ENCODE results near the gene HLA-DMA.

Gene HLA-DMA

GRCh38 chr6:32952817-32953739 is at the start of gene HLA-DMA:
TSS of gene HLA-DMA (minus strand) at chr6:32953097. CDS start at chr6:32953036, 61 bp downstream.
- in situ Hi-C loops (cut with HindIII; ENCODE audit: low sequenced_read_pairs), result no loop called here

DNA sequence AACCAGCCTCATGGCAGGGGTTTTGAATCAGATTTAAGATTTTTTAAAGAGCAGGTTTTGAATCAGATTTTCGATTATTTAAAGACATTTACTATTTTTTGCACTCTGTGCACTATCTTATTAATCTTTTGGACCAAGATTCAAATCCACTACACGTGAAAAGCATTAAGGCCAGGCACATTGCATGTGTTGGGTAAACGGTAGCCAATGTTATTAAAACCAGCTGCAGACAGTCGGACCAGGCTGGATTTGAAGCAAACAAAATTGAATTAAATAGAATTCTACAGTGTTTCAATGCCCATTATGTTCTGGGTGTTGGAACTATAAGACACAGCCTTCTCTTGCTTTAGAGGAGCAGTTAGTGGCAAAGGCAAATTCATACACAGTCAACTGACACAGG is 48.8 kb upstream of the HLA-DMA start:
- in situ Hi-C loops (cut with HindIII; ENCODE audit: low sequenced_read_pairs), result no loop called here

DNA sequence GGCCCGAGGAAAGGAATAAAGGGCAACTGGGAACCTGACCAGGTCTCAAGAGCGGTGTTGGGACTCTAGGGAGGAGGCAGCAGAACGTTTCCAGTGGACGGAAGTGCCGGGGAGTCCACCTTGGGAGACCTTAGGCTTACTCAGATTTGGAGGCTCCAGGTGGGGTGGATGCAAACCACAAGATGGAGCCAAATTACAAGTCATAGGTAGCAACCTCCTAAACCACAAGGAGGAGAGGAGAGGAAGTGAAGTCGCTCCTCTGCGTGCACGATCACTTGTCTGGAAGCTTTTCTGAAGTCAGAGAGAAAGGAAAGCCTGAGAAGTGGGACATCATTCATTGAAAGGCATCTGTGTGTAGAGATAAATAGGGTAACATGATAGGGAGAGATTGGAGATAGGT is 47.2 kb upstream of the HLA-DMA start:
- in situ Hi-C loops (cut with HindIII; ENCODE audit: low sequenced_read_pairs), result no loop called here

GRCh38 chr6:32995448-32995847 is 42.6 kb upstream of the HLA-DMA start:
- in situ Hi-C loops (cut with HindIII; ENCODE audit: low sequenced_read_pairs), result no loop called here

- in situ Hi-C loops (cut with HindIII; ENCODE audit: low sequenced_read_pairs), result no loop called here
Measured at GRCh38 chr6:32993363-32993973, 40.6 kb upstream of the HLA-DMA start.

DNA sequence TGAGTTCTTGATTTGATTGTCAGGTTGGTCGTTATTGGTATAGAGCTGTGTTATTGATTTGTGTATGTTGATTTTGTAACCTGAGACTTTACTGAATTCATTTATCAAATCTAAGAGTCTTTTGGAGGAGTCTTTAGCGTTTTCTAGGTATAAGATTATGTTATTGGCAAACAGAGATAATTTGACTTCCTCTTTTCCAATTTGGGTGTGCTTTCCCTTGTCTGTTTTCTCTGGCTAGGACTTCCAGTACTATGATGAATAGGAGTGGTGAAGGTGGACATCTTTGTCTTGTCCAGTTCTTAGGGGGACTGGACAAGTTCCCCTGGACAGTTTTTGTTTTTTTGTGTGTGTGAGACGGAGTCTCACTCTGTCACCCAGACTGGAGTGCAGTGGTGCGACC is 39.1 kb upstream of the HLA-DMA start:
- in situ Hi-C loops (cut with HindIII; ENCODE audit: low sequenced_read_pairs), result no loop called here

- in situ Hi-C loops (cut with HindIII; ENCODE audit: low sequenced_read_pairs), result loop anchor here (5.0 kb wide), 1 partner anchor 82 kb away; no protein-coding TSS in a partner anchor
Measured at GRCh38 chr6:32989368-32989767, 36.5 kb upstream of the HLA-DMA start.

DNA sequence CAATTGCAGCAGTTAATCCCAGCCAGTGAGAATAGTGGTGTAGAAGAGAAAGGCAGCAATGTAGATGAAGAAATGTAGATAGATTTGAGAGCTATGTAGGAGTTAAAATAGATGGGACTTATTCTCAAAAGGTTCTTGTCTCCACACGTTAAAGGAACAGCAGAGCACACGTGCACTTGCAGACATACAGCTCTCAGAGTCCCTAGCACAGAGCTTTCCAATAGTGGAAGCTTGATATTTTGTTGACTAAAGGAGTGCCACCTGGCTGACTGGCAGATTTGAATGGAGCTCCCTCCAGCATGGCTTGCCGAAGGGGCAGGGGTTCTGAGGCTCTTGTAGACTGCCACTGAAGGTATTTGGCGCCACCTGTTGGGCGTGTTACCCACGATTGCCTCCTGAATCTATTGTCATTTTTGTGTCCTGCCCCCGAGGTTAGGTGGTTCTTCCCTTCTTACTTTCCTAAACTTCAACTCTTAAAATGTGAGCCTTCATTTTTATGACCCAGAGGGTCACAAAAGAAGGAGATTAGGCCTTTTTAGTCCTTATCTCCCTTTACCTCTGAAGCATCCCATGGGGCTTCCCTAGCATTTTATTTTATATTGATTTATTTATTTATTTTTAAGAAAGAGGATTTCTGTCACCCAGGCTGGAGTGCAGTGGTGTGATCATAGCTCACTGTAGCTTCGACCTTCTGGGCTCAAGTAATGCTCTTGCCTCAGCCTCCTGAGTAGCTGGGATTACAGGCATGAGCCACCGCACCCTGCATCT is 31.9 kb upstream of the HLA-DMA start:
- in situ Hi-C loops (cut with HindIII; ENCODE audit: low sequenced_read_pairs), result loop anchor here (5.0 kb wide), 1 partner anchor 78 kb away; no protein-coding TSS in a partner anchor

- in situ Hi-C loops (cut with HindIII; ENCODE audit: low sequenced_read_pairs), result no loop called here
Measured at GRCh38 chr6:32983964-32984621, 31.2 kb upstream of the HLA-DMA start.

- in situ Hi-C loops (cut with HindIII; ENCODE audit: low sequenced_read_pairs), result no loop called here
Measured at GRCh38 chr6:32983493-32983848, 30.6 kb upstream of the HLA-DMA start.

DNA sequence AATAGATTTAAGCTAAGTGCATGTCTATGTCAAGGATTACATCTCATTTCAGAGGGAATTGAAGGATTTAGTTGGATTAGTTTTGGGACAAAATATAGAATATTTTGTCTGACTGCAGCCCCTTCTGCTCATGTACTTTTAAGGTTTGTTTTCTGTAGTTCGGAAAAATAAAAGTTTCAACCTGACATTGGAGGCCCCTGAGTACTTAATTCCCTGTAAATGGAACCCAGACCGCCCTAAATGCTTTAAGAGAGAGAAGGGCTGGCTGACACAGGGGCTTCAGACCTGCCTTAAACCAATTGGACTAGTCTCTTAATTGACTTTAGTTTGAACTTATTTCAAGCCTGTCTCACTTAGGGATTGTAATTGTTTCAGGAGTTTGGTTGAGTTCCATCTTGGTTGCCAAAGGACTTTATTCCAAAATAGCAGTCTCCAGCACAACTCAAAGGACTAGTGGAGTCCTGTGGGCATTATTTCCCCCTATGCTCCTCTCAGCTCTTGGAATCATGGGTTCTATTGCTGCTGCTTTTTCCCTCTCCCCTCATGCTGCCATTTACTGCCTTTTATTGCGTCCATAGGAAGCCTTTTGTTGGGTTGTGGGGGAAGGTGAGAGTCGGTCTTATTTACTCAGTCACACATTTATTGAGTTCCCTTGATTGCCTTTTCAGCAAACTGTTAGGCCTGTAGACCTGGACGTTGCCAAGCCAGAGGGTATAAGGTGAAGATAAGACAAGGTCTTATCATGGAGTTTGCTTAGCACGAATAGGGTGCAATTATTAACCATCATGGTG is 30.0 kb upstream of the HLA-DMA start:
- in situ Hi-C loops (cut with HindIII; ENCODE audit: low sequenced_read_pairs), result no loop called here

- in situ Hi-C loops (cut with HindIII; ENCODE audit: low sequenced_read_pairs), result no loop called here
Measured at GRCh38 chr6:32982084-32982701, 29.3 kb upstream of the HLA-DMA start.

DNA sequence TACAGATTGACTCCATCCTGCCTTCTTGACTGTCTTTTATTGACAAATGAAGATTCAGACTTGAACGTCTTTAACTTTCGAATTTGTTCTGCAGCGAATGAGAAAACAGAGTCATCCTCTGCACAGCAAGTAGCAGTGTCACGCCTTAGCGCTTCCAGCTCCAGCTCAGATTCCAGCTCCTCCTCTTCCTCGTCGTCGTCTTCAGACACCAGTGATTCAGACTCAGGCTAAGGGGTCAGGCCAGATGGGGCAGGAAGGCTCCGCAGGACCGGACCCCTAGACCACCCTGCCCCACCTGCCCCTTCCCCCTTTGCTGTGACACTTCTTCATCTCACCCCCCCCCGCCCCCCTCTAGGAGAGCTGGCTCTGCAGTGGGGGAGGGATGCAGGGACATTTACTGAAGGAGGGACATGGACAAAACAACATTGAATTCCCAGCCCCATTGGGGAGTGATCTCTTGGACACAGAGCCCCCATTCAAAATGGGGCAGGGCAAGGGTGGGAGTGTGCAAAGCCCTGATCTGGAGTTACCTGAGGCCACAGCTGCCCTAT is 27.7 kb upstream of the HLA-DMA start:
- in situ Hi-C loops (cut with HindIII; ENCODE audit: low sequenced_read_pairs), result no loop called here

DNA sequence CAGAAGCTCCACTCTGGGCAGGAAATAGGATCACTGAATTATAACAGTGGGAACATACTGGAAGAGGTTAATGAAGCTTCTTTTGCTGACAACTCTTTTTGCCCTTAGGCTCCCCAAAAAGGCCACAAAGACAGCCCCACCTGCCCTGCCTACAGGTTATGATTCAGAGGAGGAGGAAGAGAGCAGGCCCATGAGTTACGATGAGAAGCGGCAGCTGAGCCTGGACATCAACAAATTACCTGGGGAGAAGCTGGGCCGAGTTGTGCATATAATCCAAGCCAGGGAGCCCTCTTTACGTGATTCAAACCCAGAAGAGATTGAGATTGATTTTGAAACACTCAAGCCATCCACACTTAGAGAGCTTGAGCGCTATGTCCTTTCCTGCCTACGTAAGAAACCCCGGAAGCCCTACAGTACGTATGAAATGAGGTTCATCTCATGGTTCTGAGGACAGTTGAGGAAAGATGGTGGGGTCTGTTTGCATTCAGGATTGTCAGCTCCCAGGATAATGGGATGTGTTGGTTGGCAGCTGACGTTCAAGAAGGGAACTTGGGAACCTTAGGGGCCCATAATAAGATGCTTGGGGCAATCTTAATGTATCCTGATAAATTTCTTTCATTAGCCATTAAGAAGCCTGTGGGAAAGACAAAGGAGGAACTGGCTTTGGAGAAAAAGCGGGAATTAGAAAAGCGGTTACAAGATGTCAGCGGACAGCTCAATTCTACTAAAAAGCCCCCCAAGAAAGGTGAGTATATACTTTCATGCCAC is 27.0 kb upstream of the HLA-DMA start:
- in situ Hi-C loops (cut with HindIII; ENCODE audit: low sequenced_read_pairs), result no loop called here

DNA sequence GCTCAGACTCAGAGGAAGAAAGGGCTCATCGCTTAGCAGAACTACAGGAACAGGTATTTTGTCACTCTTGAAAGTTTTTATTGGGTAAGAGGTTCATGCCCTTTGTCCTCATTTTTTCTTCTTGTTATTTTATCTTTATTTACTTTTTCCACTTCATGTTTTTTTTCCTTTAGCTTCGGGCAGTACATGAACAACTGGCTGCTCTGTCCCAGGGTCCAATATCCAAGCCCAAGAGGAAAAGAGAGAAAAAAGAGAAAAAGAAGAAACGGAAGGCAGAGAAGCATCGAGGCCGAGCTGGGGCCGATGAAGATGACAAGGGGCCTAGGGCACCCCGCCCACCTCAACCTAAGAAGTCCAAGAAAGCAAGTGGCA is 25.0 kb upstream of the HLA-DMA start:
- in situ Hi-C loops (cut with HindIII; ENCODE audit: low sequenced_read_pairs), result no loop called here

- in situ Hi-C loops (cut with HindIII; ENCODE audit: low sequenced_read_pairs), result no loop called here
Measured at GRCh38 chr6:32977272-32977952, 24.5 kb upstream of the HLA-DMA start.

- in situ Hi-C loops (cut with HindIII; ENCODE audit: low sequenced_read_pairs), result no loop called here
Measured at GRCh38 chr6:32976334-32977069, 23.6 kb upstream of the HLA-DMA start.
